Glomerular visceral epithelial cell (primary cell): Measurements from ENCODE around the gene GOLGA8R.
"Not testable (repeated sequence)": the region's sequence is repeated elsewhere in the genome, so short reads cannot be mapped to it uniquely, and the experiment has no call there.

Experiments used
- DNase-seq: peaks from one replicate; pipeline ENCODE4 v3.0.0-alpha.2; 2016; ENCODE audit errors: extremely low spot score

Gene GOLGA8R

GRCh38 chr15:30414160-30414559 is at the start of gene GOLGA8R:
GOLGA8R (minus strand) TSS chr15:30414260; CDS start chr15:30414162, 98 bp downstream.
- DNase-seq: not testable (repeated sequence)

- DNase-seq: not testable (repeated sequence)
Observed at GRCh38 chr15:30463849-30464248, 49.8 kb upstream of the GOLGA8R start.

- DNase-seq: not testable (repeated sequence)
Observed at GRCh38 chr15:30462176-30462575, 48.1 kb upstream of the GOLGA8R start.

GRCh38 chr15:30452702-30453101 is 38.6 kb upstream of the GOLGA8R start:
- DNase-seq: not testable (repeated sequence)

- not testable (repeated sequence) for DNase-seq
Observed at GRCh38 chr15:30438348-30438747, 24.3 kb upstream of the GOLGA8R start.

- DNase-seq: not testable (repeated sequence)
Observed at GRCh38 chr15:30435878-30436277, 21.8 kb upstream of the GOLGA8R start.

- not testable (repeated sequence) for DNase-seq
Observed at GRCh38 chr15:30420723-30421122, 6.7 kb upstream of the GOLGA8R start.

- not testable (repeated sequence) for DNase-seq
Observed at GRCh38 chr15:30407636-30408035, 6.4 kb downstream of the GOLGA8R start.

GRCh38 chr15:30398988-30399387 is 15.1 kb downstream of the GOLGA8R start:
- not testable (repeated sequence) for DNase-seq

GRCh38 chr15:30393664-30393991 is 20.4 kb downstream of the GOLGA8R start:
- DNase-seq: not testable (repeated sequence)

GRCh38 chr15:30392766-30393663 is 21.0 kb downstream of the GOLGA8R start, which contains the start of gene CHRFAM7A:
CHRFAM7A (minus strand) TSS chr15:30393540; CDS start chr15:30383351, 10,189 bp downstream.
- not testable (repeated sequence) for DNase-seq

- DNase-seq: not testable (repeated sequence)
Observed at GRCh38 chr15:30386318-30386887, 27.7 kb downstream of the GOLGA8R start.

GRCh38 chr15:30377082-30377413 is 37.0 kb downstream of the GOLGA8R start:
- DNase-seq: not testable (repeated sequence)

- not testable (repeated sequence) for DNase-seq
Observed at GRCh38 chr15:30376375-30377081, 37.5 kb downstream of the GOLGA8R start.

GRCh38 chr15:30375872-30376271 is 38.2 kb downstream of the GOLGA8R start:
- not testable (repeated sequence) for DNase-seq

GRCh38 chr15:30374862-30375261 is 39.2 kb downstream of the GOLGA8R start:
- DNase-seq: not testable (repeated sequence)

GRCh38 chr15:30368271-30368670 is 45.8 kb downstream of the GOLGA8R start:
- DNase-seq: not testable (repeated sequence)

- DNase-seq: not testable (repeated sequence)
Observed at GRCh38 chr15:30367246-30367645, 46.8 kb downstream of the GOLGA8R start.

- DNase-seq: not testable (repeated sequence)
Observed at GRCh38 chr15:30361404-30361803, 52.7 kb downstream of the GOLGA8R start.

GRCh38 chr15:30360990-30361389 is 53.1 kb downstream of the GOLGA8R start:
- DNase-seq: not testable (repeated sequence)

- not testable (repeated sequence) for DNase-seq
Observed at GRCh38 chr15:30355043-30355442, 59.0 kb downstream of the GOLGA8R start.
